Glomerular endothelial cell (primary cell): ENCODE measurements around the gene DFFB. TPM values are rescaled to one million over a fixed set of nuclear protein-coding genes. Genes with fewer than 3 reads are reported as not detected.
A peak's percentile ranks its signal among the peaks of the same experiment; 100 is the strongest.

Experiments used
- DNase-seq: peaks from one replicate; pipeline ENCODE4 v3.0.0-alpha.2; 2011; ENCODE audit warnings: low read depth, low spot score; ENCODE audit errors: extremely low read depth
- total RNA-seq: library from RNA; depleted of rRNA; stranded (reverse); fragments of >200 nt; gene quantifications from 2 replicates; pipeline ENCODE4 v1.2.3, GENCODE V29; 2015

The DFFB gene
- total RNA-seq, 1 donor from 2014 or later = 13.9 TPM

- no peak for DNase-seq
Measured at GRCh38 chr1:3894626-3895278, 37.5 kb downstream of the DFFB start.

GRCh38 chr1:3895279-3895950 is 38.1 kb downstream of the DFFB start:
- no peak for DNase-seq

- DNase-seq = no peak
Measured at GRCh38 chr1:3895951-3896325, 38.7 kb downstream of the DFFB start.

DNA sequence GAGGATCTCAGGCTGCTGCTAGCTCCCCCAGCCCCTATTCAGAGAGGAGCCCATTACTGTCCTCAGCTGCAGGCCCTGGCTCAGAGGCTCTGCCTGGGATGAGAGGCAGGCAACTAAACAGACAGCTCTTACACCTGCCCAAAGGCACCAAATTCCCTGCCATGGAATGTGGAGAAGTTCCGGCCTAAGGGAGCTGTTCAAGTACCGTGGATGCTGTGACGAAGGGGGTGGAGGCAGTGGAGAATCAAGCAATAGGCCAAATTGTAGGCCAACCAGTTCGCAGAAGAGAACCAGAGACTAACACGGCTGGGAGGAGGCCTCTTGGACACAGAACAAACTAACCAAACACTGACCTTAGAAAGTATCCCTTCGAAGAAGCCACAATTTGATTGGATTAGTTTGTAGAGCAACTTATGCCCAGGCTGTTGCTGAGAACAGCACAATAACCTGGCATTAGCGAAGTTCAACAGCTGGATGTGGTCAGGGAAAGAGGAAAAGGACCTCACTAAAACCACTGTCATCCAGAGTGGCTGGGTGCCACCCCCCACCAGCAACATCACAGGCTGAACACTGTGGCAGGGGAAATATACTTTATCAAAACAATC is 39.2 kb downstream of the DFFB start:
- DNase-seq = no peak

DNA sequence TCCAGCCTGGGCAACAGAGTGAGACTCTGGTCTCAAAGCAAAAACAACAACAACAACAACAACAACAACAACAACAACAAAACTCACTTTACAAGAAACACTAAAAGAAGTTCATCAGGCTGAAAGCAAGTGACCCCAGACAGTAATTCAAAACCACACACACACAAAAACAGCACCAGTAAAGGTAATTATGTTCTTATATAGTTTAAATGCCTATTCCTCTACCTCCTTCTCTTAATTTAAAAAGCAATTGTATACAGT is 41.1 kb downstream of the DFFB start:
- DNase-seq = no peak

- DNase-seq = no peak
Measured at GRCh38 chr1:3898994-3899753, 41.9 kb downstream of the DFFB start.

GRCh38 chr1:3899754-3900149 is 42.5 kb downstream of the DFFB start:
- no peak for DNase-seq

GRCh38 chr1:3900150-3900968 is 43.1 kb downstream of the DFFB start, which contains the start of gene C1orf174:
Gene C1orf174, minus strand, starts transcription at chr1:3900272. Its CDS starts 86 bp downstream, at chr1:3900186.
- peak; percentile 90 for DNase-seq

- DNase-seq = peak; percentile 65
Measured at GRCh38 chr1:3900969-3901529, 43.8 kb downstream of the DFFB start.

DNA sequence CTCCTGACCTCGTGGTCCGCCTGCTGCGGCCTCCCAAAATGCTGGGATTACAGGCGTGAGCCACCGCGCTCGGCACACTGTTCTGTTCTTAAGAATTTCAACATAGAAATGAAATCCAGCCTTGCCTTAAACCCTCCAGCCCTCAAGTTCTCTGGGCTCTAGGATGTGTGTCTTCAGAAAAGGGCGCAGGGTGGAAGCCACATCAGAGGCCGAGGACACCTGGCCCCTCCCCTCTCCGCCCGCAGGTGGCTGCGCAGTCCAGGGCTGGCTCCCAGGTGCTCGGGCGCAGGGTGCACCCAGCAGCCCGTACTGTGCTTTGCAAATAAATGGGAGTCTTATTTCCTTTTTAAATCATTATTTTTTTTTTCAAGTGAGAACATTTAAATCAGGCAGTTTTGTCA is 44.8 kb downstream of the DFFB start:
- no peak for DNase-seq

GRCh38 chr1:3902571-3903091 is 45.4 kb downstream of the DFFB start:
- DNase-seq = no peak

GRCh38 chr1:3903141-3904005 is 46.1 kb downstream of the DFFB start:
- no peak for DNase-seq

GRCh38 chr1:3904006-3904842 is 46.9 kb downstream of the DFFB start:
- no peak for DNase-seq

- no peak for DNase-seq
Measured at GRCh38 chr1:3904843-3905185, 47.5 kb downstream of the DFFB start.

DNA sequence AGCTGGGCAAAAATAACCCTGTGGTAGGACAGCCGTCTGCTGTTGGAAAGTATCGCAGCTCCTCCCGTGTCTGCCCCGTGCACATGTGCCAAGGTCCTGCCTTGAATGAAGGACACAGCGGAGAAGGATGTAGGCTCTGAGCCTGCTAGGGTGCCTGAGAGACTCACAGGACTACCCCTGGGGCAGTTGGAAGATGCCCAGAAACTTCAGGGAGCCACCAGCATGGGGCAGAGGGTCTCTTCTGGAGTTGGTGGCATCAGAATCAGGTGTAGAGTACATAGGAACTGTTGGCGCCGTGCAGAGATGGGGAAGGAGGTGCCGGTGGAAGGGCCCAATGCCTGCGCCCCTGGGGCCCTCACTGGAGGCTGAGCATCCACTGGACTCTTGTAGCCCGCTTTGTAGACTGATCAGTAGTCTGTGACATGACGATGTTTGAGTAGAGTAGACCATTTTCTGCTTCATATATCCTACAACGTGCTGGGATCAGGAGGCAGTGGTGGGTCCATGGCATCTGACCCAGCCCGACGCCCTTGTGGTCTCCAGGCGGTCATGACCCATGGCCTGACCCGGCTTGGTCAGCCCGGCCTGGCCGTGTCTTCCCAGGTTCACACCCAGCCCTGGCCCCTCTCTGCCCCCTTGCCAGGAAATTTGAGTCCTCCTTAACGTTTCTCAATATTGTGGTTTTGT is 48.1 kb downstream of the DFFB start:
- no peak for DNase-seq

- no peak for DNase-seq
Measured at GRCh38 chr1:3905953-3906671, 48.8 kb downstream of the DFFB start.

GRCh38 chr1:3906672-3907020 is 49.4 kb downstream of the DFFB start:
- no peak for DNase-seq
